IPS DF 6.9 (cell line): Measurements from ENCODE around the gene FJX1.

Source experiments
- DNase-seq: peaks from one replicate; pipeline ENCODE4 v3.0.0-alpha.2; 2013; ENCODE audit warnings: low read depth, low spot score
- H3K27ac ChIP-seq: one replicate; pipeline ENCODE4 v1.5.1; 2013; ENCODE audit warnings: low read length, control low read depth
- H3K27me3 ChIP-seq: 2 replicates; pipeline ENCODE4 v1.6.1; 2013; ENCODE audit warnings: mild to moderate bottlenecking, low read length; ENCODE audit not compliant: control insufficient read depth, insufficient read depth
- H3K36me3 ChIP-seq: 2 replicates; pipeline ENCODE4 v1.6.1; 2013; ENCODE audit warnings: low read length; ENCODE audit not compliant: control insufficient read depth, insufficient read depth
- H3K4me1 ChIP-seq: 2 replicates; pipeline ENCODE4 v1.6.1; 2013; ENCODE audit warnings: low read length; ENCODE audit not compliant: control insufficient read depth, insufficient read depth
- H3K4me3 ChIP-seq: 2 replicates; pipeline ENCODE4 v1.5.1; 2013; ENCODE audit warnings: mild to moderate bottlenecking, low read length
- H3K9me3 ChIP-seq: 2 replicates; pipeline ENCODE4 v1.6.1; 2013; ENCODE audit warnings: low read length, inconsistent platforms; ENCODE audit not compliant: control insufficient read depth, insufficient read depth
- WGBS: extraction: QIAGEN DNeasy Blood & Tissue Kit; methylation state at CpG from one replicate; pipeline ENCODE4 v1.1.7; 2013; ENCODE audit warnings: mixed read lengths, missing lambda C conversion rate; ENCODE audit not compliant: insufficient read length, insufficient coverage; 5-methylcytosine and 5-hydroxymethylcytosine counted together

The FJX1 gene, protein sequence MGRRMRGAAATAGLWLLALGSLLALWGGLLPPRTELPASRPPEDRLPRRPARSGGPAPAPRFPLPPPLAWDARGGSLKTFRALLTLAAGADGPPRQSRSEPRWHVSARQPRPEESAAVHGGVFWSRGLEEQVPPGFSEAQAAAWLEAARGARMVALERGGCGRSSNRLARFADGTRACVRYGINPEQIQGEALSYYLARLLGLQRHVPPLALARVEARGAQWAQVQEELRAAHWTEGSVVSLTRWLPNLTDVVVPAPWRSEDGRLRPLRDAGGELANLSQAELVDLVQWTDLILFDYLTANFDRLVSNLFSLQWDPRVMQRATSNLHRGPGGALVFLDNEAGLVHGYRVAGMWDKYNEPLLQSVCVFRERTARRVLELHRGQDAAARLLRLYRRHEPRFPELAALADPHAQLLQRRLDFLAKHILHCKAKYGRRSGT

DNA sequence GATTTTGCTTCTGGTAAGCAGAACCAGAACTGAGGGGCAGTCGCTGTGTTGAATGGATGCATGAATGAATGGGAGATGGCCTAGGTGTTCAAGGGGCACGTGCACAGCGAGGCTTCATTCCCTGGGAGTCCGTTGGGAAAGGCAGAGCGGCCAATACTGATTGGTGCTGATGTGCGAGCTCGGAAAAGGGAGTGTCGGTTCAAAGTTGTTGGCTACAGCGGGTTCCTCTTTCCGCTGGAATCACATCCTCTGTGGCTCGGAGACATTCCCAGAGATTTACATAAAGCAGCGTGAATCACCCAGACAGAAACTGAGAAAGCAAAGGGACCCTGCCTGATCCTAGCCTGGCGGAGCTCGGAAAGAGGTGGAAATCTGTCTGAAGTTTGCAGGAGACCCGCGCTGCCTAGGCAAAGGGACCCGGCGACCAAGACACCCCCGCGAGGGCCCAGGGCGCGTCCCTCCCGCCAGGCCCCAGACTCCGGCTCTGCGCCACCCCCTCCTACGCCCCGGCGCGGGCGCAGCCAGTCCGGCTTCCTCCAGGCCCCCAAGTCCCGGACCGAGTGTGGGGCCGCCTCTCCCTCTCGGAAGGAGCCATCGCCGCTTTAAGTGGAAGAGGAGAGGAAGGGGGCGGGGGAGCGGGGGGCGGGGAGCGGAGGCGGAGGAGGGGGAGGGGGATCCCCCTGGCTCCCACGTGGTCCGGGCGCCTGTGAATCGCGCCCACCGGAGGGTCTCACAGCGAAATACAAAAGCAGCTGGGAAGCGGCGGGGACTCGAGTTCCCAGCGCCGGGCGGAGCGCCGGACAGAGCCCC lies at the start of gene FJX1:
Gene FJX1, plus strand, starts transcription at position 774 of the 810 bp plus-strand sequence. CDS start 177 bp downstream, outside the sequence.
- no peak for DNase-seq
- Histone ChIP-seq H3K9me3 (no peaks in the 10 kb centered on the region), H3K4me3 (peak within 1 kb of the TSS; percentile 51), H3K36me3 (no peaks in the 10 kb centered on the region), H3K4me1 (peaks cover 4% of the 10 kb centered on the region; the same call in 1 of the 2 replicates), H3K27ac (no peak within 1 kb of the TSS), H3K27me3 (peaks cover 1% of the 10 kb centered on the region; the same call in 1 of the 2 replicates)
- WGBS = no CpG with 5 or more reads among the region's 57 CpGs

DNA sequence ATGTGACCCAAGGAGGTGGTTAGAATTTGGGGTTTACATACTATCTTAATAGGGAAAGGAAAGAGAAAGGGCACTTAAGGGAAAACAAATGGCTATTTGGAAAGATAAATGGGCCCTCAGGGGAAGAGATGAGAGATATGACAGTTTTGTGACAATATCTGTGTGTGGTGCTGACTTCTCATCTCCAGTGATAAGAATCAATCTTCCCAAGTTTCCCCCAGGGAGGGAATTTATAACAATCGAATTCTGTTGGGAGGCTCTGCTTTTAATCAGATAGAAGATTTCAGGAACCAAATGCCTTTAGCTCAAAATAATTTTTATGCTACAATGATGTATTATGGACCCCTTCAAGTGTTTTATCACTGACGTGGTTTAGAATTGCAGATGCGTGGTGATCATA lies 46.6 kb upstream of the FJX1 start:
- no peaks in the 10 kb centered on the region for H3K27me3 ChIP-seq
- DNase-seq = no peak
- WGBS = no CpG with 5 or more reads among the region's 3 CpGs
- H3K27ac ChIP-seq = no peak overlapping the region
- no peaks in the 10 kb centered on the region for H3K4me1 ChIP-seq
- H3K4me3 ChIP-seq = no peak overlapping the region
- no peaks in the 10 kb centered on the region for H3K36me3 ChIP-seq
- H3K9me3 ChIP-seq = no peaks in the 10 kb centered on the region

DNA sequence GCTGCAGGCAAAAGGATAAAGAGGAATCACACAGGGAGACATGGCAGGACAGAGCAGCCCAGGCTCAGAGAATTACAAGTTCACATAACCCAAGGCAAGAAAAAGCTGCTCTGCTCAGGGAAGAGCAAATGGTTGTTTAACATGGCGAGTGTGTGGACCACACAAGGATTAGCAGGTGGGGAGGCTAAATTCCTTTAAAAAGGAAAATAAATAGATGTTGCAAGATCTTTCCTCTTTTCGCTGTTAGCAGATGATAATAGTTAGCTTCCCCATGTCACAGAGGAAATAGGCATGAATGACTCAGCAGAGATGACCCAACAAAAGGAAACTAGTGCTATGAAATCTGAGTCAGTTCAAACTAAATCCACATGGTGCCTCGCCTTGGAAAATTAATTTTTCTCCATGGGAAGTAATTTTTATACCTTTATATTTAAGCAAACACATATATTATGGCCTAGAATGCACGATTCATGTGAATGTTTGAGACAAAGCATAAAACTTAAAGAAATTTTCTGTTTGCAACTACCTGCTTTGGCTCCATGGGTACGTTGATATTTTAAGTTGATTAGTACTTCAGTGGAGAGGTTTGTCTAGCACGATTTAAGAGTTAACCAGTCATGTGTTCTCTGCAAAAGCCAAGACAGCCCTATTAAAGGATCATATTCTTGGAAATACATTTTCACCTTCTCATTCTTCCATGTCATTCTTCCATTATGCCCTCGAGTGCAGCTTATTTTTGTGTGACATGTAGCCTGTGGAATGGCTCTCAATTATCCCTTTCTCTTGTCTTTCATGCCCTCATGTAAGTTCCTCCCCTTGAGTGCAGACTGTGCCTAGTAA lies 38.5 kb upstream of the FJX1 start:
- H3K27me3 ChIP-seq = no peaks in the 10 kb centered on the region
- H3K27ac ChIP-seq = no peak overlapping the region
- H3K4me1 ChIP-seq = no peaks in the 10 kb centered on the region
- no peaks in the 10 kb centered on the region for H3K9me3 ChIP-seq
- WGBS = no CpG with 5 or more reads among the region's 7 CpGs
- no peak for DNase-seq
- H3K4me3 ChIP-seq = no peak overlapping the region
- no peaks in the 10 kb centered on the region for H3K36me3 ChIP-seq

DNA sequence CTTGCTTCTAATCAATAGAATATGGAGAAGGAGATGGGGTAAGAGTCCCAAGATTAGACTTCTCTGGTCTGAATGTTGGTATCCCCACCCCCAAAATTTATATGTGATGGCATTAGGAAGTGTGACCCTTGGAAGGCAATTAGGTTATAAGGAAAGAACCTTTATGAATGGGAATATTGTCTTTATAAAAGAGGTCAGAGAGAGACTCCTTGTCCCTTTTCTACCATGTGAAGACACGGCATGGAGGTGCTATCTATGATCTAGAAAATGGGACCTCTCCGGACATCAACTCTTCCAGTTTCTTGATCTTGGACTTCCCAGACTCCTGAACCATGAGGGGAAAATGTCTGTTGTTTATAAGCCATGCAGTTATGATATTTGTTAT lies 37.9 kb upstream of the FJX1 start:
- no peaks in the 10 kb centered on the region for H3K27me3 ChIP-seq
- no peaks in the 10 kb centered on the region for H3K36me3 ChIP-seq
- H3K9me3 ChIP-seq = no peaks in the 10 kb centered on the region
- H3K4me3 ChIP-seq = no peak overlapping the region
- no peak overlapping the region for H3K27ac ChIP-seq
- H3K4me1 ChIP-seq = no peaks in the 10 kb centered on the region
- WGBS = no CpG with 5 or more reads among the region's 2 CpGs
- no peak for DNase-seq

DNA sequence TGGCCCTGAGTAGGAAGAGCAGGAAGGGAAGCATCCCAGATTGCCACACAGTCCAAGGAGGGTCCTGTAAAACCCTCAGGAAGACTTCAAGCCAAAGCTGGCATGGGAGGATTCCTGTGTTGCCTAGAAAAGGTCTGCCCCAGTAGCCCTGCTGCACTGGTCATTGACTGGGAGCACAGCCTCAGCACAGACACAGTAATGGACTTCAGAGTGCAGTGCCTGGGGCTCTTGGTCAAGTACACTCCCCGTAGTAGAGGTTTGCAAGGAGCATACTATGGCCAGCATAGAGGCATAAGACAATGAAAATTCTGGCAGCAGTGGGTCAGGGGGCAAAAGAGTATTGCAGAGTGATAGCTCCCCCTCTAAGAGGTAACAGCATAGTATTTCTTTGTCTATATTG lies 36.2 kb upstream of the FJX1 start:
- Histone ChIP-seq H3K27me3 (no peaks in the 10 kb centered on the region), H3K4me1 (no peaks in the 10 kb centered on the region), H3K4me3 (no peak overlapping the region), H3K27ac (no peak overlapping the region), H3K36me3 (no peaks in the 10 kb centered on the region), H3K9me3 (no peaks in the 10 kb centered on the region)
- WGBS = no CpG with 5 or more reads among the region's 1 CpG
- DNase-seq = no peak

DNA sequence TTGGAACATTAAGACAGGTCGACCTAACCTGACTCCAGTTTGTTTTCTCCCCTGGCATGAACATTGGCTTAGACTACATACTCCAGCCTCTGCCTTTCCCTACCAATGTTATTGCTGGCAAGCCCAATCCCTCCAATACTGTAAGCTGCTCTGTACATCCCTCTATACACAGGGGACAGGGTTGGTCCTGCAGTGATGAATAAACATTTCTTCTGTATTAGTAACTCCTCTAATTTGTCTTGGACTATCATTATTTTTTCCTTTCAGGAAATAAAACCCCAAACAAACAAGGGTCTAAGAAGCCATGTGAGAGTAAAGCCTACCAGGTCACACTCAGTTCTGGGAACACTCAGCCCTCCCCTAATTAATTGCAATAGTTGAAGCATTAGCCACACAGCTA lies 35.1 kb upstream of the FJX1 start:
- DNase-seq = no peak
- H3K36me3 ChIP-seq = no peaks in the 10 kb centered on the region
- no peaks in the 10 kb centered on the region for H3K9me3 ChIP-seq
- WGBS = no CpG with 5 or more reads among the region's 1 CpG
- no peaks in the 10 kb centered on the region for H3K4me1 ChIP-seq
- no peak overlapping the region for H3K4me3 ChIP-seq
- H3K27ac ChIP-seq = no peak overlapping the region
- no peaks in the 10 kb centered on the region for H3K27me3 ChIP-seq

DNA sequence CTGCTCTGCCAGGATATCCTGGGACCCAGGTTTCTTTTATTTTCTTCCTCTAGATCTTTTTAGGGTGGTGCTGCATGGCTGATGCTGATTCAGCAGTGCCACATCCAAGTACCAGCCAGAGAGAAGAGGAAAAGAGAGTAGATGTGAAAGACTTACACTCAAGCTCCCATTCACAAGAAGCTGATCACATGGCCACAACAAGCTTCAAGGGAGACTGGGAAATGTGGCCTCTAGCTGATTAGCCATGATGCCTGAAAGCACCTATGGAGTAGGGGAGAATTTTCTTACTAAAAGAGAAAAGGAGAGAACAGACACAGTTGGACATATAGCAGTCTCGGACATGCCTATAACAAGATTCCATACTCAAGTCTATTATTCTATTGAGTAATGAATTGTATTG lies 34.4 kb upstream of the FJX1 start:
- no CpG with 5 or more reads among the region's 1 CpG for WGBS
- H3K4me1 ChIP-seq = no peaks in the 10 kb centered on the region
- no peak overlapping the region for H3K27ac ChIP-seq
- no peak overlapping the region for H3K4me3 ChIP-seq
- no peaks in the 10 kb centered on the region for H3K9me3 ChIP-seq
- no peak for DNase-seq
- no peaks in the 10 kb centered on the region for H3K27me3 ChIP-seq
- H3K36me3 ChIP-seq = no peaks in the 10 kb centered on the region

DNA sequence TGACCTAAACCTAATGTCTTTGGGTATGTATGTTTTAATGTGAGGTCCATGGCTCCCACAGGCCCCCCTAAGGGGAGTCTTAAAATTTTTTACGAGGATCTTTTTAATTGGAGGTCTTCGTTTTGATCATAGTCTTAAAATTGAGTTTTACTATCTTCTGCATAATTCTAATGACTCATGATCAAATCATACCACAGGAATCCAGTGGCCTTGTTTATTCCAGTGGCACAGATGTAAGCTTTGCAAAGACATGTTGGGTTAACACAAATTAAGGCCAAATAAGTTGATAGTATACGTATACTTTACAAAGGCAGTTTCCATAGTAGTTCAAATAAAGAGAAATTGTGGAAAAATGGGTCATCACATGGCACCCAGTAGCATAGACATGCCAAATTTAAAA lies 33.9 kb upstream of the FJX1 start:
- Histone ChIP-seq H3K36me3 (no peaks in the 10 kb centered on the region), H3K9me3 (no peaks in the 10 kb centered on the region), H3K4me3 (no peak overlapping the region), H3K27ac (no peak overlapping the region), H3K4me1 (no peaks in the 10 kb centered on the region), H3K27me3 (no peaks in the 10 kb centered on the region)
- DNase-seq = no peak
- no CpG with 5 or more reads among the region's 3 CpGs for WGBS

DNA sequence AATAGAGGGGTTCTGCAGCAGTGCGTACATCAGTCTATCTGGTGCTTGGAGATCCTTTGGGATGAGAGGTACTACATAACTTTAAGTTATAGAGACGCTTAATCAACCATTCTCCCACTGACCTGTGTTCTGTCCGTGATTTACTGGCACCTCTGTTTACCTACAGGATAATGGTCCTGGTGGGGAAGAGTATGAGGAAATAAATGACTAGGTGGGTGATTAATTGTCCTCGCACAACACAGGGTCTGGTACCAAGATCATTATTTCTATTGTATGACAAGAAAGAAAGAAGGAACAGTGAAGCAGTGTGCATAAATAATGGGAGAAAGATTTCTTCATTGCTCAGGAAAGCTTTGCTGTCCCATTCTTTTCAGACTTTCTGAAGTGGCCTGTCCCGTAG lies 32.8 kb upstream of the FJX1 start:
- Histone ChIP-seq H3K9me3 (no peaks in the 10 kb centered on the region), H3K4me3 (no peak overlapping the region), H3K27ac (no peak overlapping the region), H3K4me1 (no peaks in the 10 kb centered on the region), H3K27me3 (no peaks in the 10 kb centered on the region), H3K36me3 (no peaks in the 10 kb centered on the region)
- WGBS = no CpG with 5 or more reads among the region's 5 CpGs
- no peak for DNase-seq

DNA sequence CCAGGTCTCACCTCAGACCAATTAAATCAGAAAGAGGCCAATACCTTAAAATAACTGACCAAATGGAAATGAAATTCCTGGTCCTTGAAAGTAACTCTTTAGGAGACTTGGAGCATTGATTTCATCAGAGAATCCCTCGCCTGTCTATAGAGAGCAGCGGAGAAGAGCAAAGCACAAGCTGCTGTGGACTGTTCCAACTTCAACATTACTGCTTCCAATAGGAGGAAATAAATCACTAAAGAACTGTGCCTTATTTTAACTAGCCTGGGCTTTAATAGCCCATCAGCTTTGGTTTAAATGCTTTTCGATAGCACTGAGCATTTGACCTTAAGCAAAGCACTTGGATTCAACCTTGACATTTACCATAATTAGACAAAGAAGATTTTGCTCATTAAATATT lies 32.0 kb upstream of the FJX1 start:
- Histone ChIP-seq H3K9me3 (no peaks in the 10 kb centered on the region), H3K27ac (no peak overlapping the region), H3K36me3 (no peaks in the 10 kb centered on the region), H3K4me1 (no peaks in the 10 kb centered on the region), H3K27me3 (no peaks in the 10 kb centered on the region), H3K4me3 (no peak overlapping the region)
- DNase-seq = no peak
- no CpG with 5 or more reads among the region's 3 CpGs for WGBS
